Measurements from ENCODE around the gene TRIM41. TPM values are rescaled to one million over a fixed set of nuclear protein-coding genes. Genes with fewer than 3 reads are reported as not detected.

The TRIM41 gene
- total and polyA plus RNA-seq, 2 of the 13 experiments (the other 11 are each of a cell fraction or from before 2014, with no cell fraction given) = 10.2 to 16.7 TPM

GRCh38 chr5:181191526-181192336 is 31.4 kb upstream of the TRIM41 start (continued):
- TF ChIP-seq, protein P1, sequence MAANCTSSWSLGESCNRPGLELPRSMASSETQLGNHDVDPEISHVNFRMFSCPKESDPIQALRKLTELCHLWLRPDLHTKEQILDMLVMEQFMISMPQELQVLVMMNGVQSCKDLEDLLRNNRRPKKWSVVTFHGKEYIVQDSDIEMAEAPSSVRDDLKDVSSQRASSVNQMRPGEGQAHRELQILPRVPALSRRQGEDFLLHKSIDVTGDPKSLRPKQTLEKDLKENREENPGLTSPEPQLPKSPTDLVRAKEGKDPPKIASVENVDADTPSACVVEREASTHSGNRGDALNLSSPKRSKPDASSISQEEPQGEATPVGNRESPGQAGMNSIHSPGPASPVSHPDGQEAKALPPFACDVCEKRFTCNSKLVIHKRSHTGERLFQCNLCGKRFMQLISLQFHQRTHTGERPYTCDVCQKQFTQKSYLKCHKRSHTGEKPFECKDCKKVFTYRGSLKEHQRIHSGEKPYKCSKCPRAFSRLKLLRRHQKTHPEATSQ (CRISPR knock-in tag; IDR thresholded peaks at IDR 0.05; ENCODE audit: borderline replicate concordance) = peak; percentile 74
- no peak for TF ChIP-seq DPF2 (CRISPR knock-in tag; IDR thresholded peaks at IDR 0.05; ENCODE audit: borderline replicate concordance, low read depth)
- TF ChIP-seq ZNF567 (CRISPR knock-in tag; IDR thresholded peaks at IDR 0.05; ENCODE audit: borderline replicate concordance) = no peak
- peak; percentile 98 to 99 for TF ChIP-seq HMGXB4 (CRISPR knock-in tag; IDR thresholded peaks at IDR 0.05; ENCODE audit: borderline replicate concordance in 1 of 2, low read depth in 1 of 2)
- 0 out of 2 replicates have a peak, but pooled peaks have one; percentile 42 for TF ChIP-seq ZFP82 (CRISPR knock-in tag; IDR thresholded peaks at IDR 0.05; ENCODE audit: borderline replicate concordance)
- peak; percentile 78; the same call in 1 of the 2 replicates for TF ChIP-seq AKNA (CRISPR knock-in tag; IDR thresholded peaks at IDR 0.05; ENCODE audit: borderline replicate concordance)
- TF ChIP-seq BRD4 (CRISPR knock-in tag; IDR thresholded peaks at IDR 0.05) = peak; percentile 21; the same call in 1 of the 2 replicates
- peak; percentile 52 for TF ChIP-seq ASH2L (IDR thresholded peaks at IDR 0.05; ENCODE audit: insufficient read length, low read depth, low read length)
- no peak for TF ChIP-seq MAFG (CRISPR knock-in tag; IDR thresholded peaks at IDR 0.05)
- TF ChIP-seq FOXK1 (CRISPR knock-in tag; IDR thresholded peaks at IDR 0.05; ENCODE audit: borderline replicate concordance, low read depth) = peak; percentile 81; the same call in 1 of the 2 replicates
- 0 out of 2 replicates have a peak, but pooled peaks have one; percentile 80 for TF ChIP-seq SNAPC5 (CRISPR knock-in tag; IDR thresholded peaks at IDR 0.05; ENCODE audit: borderline replicate concordance)
- 0 out of 2 replicates have a peak, but pooled peaks have one; percentile 69 for TF ChIP-seq ZNF264 (CRISPR knock-in tag; IDR thresholded peaks at IDR 0.05)
- no peak for TF ChIP-seq ZNF382 (CRISPR knock-in tag; IDR thresholded peaks at IDR 0.05; ENCODE audit: borderline replicate concordance)
- peak; percentile 89; the same call in 1 of the 2 replicates for TF ChIP-seq RARG (CRISPR knock-in tag; IDR thresholded peaks at IDR 0.05; ENCODE audit: low read depth)
- no peak for TF ChIP-seq ZNF44 (CRISPR knock-in tag; IDR thresholded peaks at IDR 0.05)
- TF ChIP-seq, protein P2, sequence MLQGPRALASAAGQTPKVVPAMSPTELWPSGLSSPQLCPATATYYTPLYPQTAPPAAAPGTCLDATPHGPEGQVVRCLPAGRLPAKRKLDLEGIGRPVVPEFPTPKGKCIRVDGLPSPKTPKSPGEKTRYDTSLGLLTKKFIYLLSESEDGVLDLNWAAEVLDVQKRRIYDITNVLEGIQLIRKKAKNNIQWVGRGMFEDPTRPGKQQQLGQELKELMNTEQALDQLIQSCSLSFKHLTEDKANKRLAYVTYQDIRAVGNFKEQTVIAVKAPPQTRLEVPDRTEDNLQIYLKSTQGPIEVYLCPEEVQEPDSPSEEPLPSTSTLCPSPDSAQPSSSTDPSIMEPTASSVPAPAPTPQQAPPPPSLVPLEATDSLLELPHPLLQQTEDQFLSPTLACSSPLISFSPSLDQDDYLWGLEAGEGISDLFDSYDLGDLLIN (CRISPR knock-in tag; IDR thresholded peaks at IDR 0.05; ENCODE audit: borderline replicate concordance) = no peak
- TF ChIP-seq NFE2L2 (IDR thresholded peaks at IDR 0.05; ENCODE audit: low read length) = no peak
